ENCODE measurements around the gene KCTD19.

Gene KCTD19

DNA sequence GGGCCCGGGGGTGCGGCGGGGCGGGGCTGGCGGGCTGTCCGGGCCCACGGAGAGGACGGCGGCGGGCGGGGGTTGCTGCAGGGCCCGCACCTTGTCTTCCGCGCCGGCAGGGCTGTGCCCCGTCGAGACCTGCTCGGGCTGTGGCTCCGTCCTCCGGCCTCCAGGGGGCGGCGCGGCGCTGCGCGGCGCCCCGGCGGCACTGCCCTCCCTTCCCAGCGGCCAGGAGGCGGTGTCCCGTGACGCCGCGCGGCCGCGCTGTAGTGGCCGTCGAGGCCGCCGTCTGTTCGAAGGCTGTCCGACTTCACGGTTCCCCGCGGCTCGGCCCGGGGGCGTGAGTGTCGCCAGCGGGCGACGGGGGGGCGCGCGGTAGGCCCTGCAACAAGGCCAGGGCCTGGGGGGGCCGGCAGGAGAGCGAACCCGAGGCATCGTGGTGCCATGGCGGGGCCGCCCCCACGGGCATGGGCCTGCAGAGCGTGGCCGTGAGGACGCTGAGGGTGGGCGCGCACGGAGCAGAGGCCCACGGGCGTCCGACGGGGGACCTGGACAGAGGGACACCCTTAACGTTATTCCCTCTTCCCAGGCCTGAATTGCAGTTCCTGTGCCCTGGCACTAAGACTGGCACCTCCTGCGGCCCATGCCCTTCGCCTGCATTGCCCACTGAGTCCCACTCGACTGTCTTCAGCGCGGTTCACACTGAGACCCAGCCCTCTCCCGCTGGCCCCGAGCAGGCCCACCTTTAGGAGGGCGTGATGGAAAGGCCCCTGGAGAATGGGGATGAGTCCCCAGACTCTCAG is 47.0 kb downstream of the KCTD19 start, which contains the start of gene PLEKHG4:
Gene PLEKHG4, plus strand, starts transcription at position 237 of the 794 bp plus-strand sequence. Its CDS starts 513 bp downstream, at position 750.
- Histone ChIP-seq H3K79me2 (ENCODE audit: control insufficient read depth, low read length) (peaks cover 13% of the 10 kb centered on the region), H3K9me3 (ENCODE audit: control insufficient read depth, insufficient read depth, low read length) (no peaks in the 10 kb centered on the region), H3K4me3 (ENCODE audit: low read length) (peak within 1 kb of the TSS; percentile 79), H3K36me3 (ENCODE audit: control insufficient read depth, low read length) (peaks cover 12% of the 10 kb centered on the region), H3K27ac (ENCODE audit: low read depth, low read length) (no peak within 1 kb of the TSS), H3K9me2 (replicated peaks; ENCODE audit: control insufficient read depth, low read length) (no peaks in the 10 kb centered on the region), H3K4me2 (ENCODE audit: low read length) (peak within 1 kb of the TSS; percentile 63), H4K20me1 (ENCODE audit: control insufficient read depth, insufficient read depth, low read depth, low read length) (no peaks in the 10 kb centered on the region), H3K27me3 (ENCODE audit: control insufficient read depth, low read length) (no peaks in the 10 kb centered on the region), H3K4me1 (ENCODE audit: control insufficient read depth, low read length) (peaks cover 13% of the 10 kb centered on the region), H3F3A (ENCODE audit: control insufficient read depth, insufficient read depth) (no peaks in the 10 kb centered on the region)
- TF ChIP-seq, protein P1, sequence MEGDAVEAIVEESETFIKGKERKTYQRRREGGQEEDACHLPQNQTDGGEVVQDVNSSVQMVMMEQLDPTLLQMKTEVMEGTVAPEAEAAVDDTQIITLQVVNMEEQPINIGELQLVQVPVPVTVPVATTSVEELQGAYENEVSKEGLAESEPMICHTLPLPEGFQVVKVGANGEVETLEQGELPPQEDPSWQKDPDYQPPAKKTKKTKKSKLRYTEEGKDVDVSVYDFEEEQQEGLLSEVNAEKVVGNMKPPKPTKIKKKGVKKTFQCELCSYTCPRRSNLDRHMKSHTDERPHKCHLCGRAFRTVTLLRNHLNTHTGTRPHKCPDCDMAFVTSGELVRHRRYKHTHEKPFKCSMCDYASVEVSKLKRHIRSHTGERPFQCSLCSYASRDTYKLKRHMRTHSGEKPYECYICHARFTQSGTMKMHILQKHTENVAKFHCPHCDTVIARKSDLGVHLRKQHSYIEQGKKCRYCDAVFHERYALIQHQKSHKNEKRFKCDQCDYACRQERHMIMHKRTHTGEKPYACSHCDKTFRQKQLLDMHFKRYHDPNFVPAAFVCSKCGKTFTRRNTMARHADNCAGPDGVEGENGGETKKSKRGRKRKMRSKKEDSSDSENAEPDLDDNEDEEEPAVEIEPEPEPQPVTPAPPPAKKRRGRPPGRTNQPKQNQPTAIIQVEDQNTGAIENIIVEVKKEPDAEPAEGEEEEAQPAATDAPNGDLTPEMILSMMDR (IDR thresholded peaks at IDR 0.05; ENCODE audit: low read depth, low read length, poor library complexity, severe bottlenecking) = peak; percentile 52
- no peak for TF ChIP-seq EZH2phosphoT487 (IDR thresholded peaks at IDR 0.05; ENCODE audit: borderline replicate concordance, low read length)

DNA sequence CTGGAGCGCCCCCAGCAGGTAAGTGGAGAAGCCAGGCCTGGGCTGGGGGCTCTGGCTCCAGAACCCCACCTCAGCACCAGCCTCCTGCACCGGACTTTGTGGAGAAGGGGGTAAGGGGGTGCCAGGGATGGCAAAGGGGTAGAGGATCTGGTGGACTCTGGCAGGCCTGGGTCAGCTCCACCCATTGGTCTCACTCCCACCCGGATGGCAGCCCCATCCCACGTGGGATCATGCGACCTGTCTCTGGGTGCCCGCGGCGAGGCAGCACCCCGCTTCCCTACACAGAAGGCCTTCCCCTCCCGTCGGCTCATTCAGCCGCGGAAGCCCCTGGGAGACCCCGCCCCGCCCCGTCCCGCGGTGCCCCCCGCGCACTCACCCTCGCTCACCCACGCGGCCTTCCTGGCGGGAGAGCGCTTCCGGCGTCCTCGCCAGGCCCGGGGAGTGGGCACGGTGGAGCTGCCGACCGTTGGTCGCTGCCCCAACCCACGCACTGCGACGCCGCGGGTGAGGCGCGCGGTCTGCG is 47.7 kb downstream of the KCTD19 start:
- Histone ChIP-seq H3K4me1 (ENCODE audit: control insufficient read depth, low read length) (peaks cover 13% of the 10 kb centered on the region), H3K4me2 (ENCODE audit: low read length) (peak overlapping the region; percentile 63), H3K4me3 (ENCODE audit: low read length) (peak overlapping the region; percentile 79), H3K27me3 (ENCODE audit: control insufficient read depth, low read length) (no peaks in the 10 kb centered on the region), H3K27ac (ENCODE audit: low read depth, low read length) (no peak overlapping the region), H4K20me1 (ENCODE audit: control insufficient read depth, insufficient read depth, low read depth, low read length) (no peaks in the 10 kb centered on the region), H3K9me2 (replicated peaks; ENCODE audit: control insufficient read depth, low read length) (no peaks in the 10 kb centered on the region), H3K36me3 (ENCODE audit: control insufficient read depth, low read length) (peaks cover 12% of the 10 kb centered on the region), H3F3A (ENCODE audit: control insufficient read depth, insufficient read depth) (no peaks in the 10 kb centered on the region), H3K9me3 (ENCODE audit: control insufficient read depth, insufficient read depth, low read length) (no peaks in the 10 kb centered on the region), H3K79me2 (ENCODE audit: control insufficient read depth, low read length) (peaks cover 13% of the 10 kb centered on the region)
- TF ChIP-seq EZH2phosphoT487 (IDR thresholded peaks at IDR 0.05; ENCODE audit: borderline replicate concordance, low read length) = no peak
- TF ChIP-seq, protein P1 (IDR thresholded peaks at IDR 0.05; ENCODE audit: low read depth, low read length, poor library complexity, severe bottlenecking) = peak; percentile 89

DNA sequence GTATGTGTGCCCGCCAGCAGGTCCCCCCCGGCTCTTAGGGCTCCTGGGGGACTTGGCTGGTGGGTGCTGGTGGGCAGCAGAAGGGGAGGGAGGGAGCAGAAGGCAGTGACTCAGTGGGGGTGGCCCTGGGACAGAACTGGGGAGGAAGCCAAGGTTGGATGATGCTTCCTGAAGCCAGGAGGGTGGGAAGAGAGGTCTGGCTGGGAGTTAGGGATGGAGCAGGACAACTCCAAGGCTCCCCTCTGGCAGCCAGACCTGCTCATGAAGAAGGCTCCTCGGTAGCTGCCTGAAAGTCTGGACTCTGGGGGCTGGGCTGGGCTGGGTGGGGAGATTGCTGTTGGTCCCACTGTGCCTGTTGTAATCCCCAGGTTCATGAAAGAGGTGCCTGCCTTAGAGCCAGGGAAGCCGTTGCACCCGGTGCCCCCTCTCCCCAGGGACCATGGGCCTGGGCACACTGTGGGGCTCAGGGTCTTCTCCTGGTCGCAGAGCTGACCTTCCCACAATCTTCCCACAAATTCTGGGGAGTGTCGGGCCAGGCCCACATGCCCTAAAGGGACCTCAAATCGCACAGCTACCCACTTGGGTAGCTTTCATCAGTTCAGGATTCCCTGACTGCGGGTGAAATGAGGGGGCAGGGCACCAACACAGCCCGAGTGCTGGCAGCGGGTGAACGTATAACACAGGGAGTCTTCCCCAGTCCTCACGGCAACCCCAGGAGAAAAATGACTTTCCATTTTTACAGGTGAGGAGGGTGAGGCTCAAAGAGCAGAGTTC is 48.4 kb downstream of the KCTD19 start:
- Histone ChIP-seq H3K79me2 (ENCODE audit: control insufficient read depth, low read length) (peaks cover 13% of the 10 kb centered on the region), H3K27ac (ENCODE audit: low read depth, low read length) (no peak overlapping the region), H3K9me3 (ENCODE audit: control insufficient read depth, insufficient read depth, low read length) (no peaks in the 10 kb centered on the region), H4K20me1 (ENCODE audit: control insufficient read depth, insufficient read depth, low read depth, low read length) (no peaks in the 10 kb centered on the region), H3K4me3 (ENCODE audit: low read length) (peak overlapping the region; percentile 79), H3K36me3 (ENCODE audit: control insufficient read depth, low read length) (peaks cover 12% of the 10 kb centered on the region), H3F3A (ENCODE audit: control insufficient read depth, insufficient read depth) (no peaks in the 10 kb centered on the region), H3K27me3 (ENCODE audit: control insufficient read depth, low read length) (no peaks in the 10 kb centered on the region), H3K4me1 (ENCODE audit: control insufficient read depth, low read length) (peaks cover 13% of the 10 kb centered on the region), H3K9me2 (replicated peaks; ENCODE audit: control insufficient read depth, low read length) (no peaks in the 10 kb centered on the region), H3K4me2 (ENCODE audit: low read length) (peak overlapping the region; percentile 63)
- TF ChIP-seq, protein P1 (IDR thresholded peaks at IDR 0.05; ENCODE audit: low read depth, low read length, poor library complexity, severe bottlenecking) = no peak
- no peak for TF ChIP-seq EZH2phosphoT487 (IDR thresholded peaks at IDR 0.05; ENCODE audit: borderline replicate concordance, low read length)
